ENCODE measurements around the gene BTBD9. TPM values are rescaled to one million over a fixed set of nuclear protein-coding genes. Genes with fewer than 3 reads are reported as not detected.

BTBD9 gene
- total and polyA plus RNA-seq, 9 of the 15 experiments (the other 6 are each of a cell fraction or from before 2014, with no cell fraction given), result 0.08 to 1.6 (median 0.58) TPM

DNA sequence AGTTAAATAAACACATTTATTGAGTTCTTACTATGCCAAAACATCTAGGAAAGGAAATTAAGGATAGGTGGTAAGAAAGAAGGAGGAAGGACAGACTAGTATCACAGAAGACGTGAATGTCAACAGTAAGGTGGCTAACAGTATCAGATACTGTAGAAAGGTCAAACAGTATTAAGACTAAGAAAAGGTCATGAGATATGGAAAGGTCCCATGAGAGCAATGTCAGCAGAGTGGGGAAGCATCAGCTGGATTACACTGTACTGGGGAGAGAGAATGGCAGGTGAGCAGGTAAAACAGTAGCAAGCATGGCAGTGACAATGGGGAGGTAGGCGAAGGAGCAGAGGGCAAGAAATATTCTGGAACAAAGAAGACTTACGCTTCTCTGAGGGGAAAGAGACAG lies 45.2 kb upstream of the BTBD9 start:
- ChIA-PET CTCF (ENCODE audit: low intra/inter-chr PET ratio) (no interaction called here), POLR2A (interaction anchor here (0.8 kb wide), 1 partner anchor 737 kb away, joined by 3 read pairs; no protein-coding TSS in a partner anchor)
- peaks cover 18% of the 10 kb centered on the region for H4K20me1 ChIP-seq (replicated peaks; ENCODE audit: control insufficient read depth, insufficient read depth, low read length)
- H3K9me1 ChIP-seq (ENCODE audit: control insufficient read depth, insufficient read depth, low read length), result no peaks in the 10 kb centered on the region
- WGBS (ENCODE audit: insufficient coverage, low coverage, missing lambda C conversion rate), result 84% methylated on average over 3 of the region's 3 CpGs
- no peaks in the 10 kb centered on the region for H3K9me3 ChIP-seq (replicated peaks; ENCODE audit: control insufficient read depth, insufficient read depth, low read depth, low read length)
- H3K27me3 ChIP-seq (ENCODE audit: control insufficient read depth in 2 of 2, insufficient read depth in 2 of 2, low read length in 2 of 2), result no peaks in the 10 kb centered on the region
- no peak overlapping the region for H3K27ac ChIP-seq (ENCODE audit: extremely low read depth, low read depth, low read length)
- no peak for DNase-seq (ENCODE audit: extremely low read depth in 1 of 4, low spot score in 3 of 4)
- no peak overlapping the region for H3K9ac ChIP-seq (ENCODE audit: insufficient read depth in 1 of 2, low read depth in 2 of 2, low read length in 2 of 2)
- in situ Hi-C loops (cut with MboI), result no loop called here
- H3K36me3 ChIP-seq (ENCODE audit: control insufficient read depth, insufficient read depth, low read length), result peaks cover 64% of the 10 kb centered on the region
- TF ChIP-seq, protein P1, sequence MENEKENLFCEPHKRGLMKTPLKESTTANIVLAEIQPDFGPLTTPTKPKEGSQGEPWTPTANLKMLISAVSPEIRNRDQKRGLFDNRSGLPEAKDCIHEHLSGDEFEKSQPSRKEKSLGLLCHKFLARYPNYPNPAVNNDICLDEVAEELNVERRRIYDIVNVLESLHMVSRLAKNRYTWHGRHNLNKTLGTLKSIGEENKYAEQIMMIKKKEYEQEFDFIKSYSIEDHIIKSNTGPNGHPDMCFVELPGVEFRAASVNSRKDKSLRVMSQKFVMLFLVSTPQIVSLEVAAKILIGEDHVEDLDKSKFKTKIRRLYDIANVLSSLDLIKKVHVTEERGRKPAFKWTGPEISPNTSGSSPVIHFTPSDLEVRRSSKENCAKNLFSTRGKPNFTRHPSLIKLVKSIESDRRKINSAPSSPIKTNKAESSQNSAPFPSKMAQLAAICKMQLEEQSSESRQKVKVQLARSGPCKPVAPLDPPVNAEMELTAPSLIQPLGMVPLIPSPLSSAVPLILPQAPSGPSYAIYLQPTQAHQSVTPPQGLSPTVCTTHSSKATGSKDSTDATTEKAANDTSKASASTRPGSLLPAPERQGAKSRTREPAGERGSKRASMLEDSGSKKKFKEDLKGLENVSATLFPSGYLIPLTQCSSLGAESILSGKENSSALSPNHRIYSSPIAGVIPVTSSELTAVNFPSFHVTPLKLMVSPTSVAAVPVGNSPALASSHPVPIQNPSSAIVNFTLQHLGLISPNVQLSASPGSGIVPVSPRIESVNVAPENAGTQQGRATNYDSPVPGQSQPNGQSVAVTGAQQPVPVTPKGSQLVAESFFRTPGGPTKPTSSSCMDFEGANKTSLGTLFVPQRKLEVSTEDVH (IDR thresholded peaks at IDR 0.05; ENCODE audit: low read depth, partially characterized antibody), result no peak
- TF ChIP-seq, protein P2, sequence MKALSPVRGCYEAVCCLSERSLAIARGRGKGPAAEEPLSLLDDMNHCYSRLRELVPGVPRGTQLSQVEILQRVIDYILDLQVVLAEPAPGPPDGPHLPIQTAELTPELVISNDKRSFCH (CRISPR knock-in tag; IDR thresholded peaks at IDR 0.05), result no peak
- TF ChIP-seq, protein P2 (tag; IDR thresholded peaks at IDR 0.05), result peak; percentile 81; the same call in 1 of the 2 replicates
- TF ChIP-seq NCOR1 (IDR thresholded peaks at IDR 0.05) (no peak), ZNF143 (CRISPR knock-in tag; IDR thresholded peaks at IDR 0.05) (no peak)
- intact Hi-C loops (cut with micrococcal nuclease), result no loop called here
- H3K4me2 ChIP-seq (ENCODE audit: insufficient read depth, low read length), result no peak overlapping the region
- no peak for ATAC-seq
- no peaks in the 10 kb centered on the region for H3K4me1 ChIP-seq (replicated peaks in 1 of 2; ENCODE audit: control insufficient read depth in 2 of 2, insufficient read depth in 2 of 2, low read length in 2 of 2)
- FAIRE-seq, result no peak
- H3K4me3 ChIP-seq, result no peak overlapping the region
- H2AFZ ChIP-seq (ENCODE audit: low read depth, low read length), result no peak overlapping the region
- H3K79me2 ChIP-seq (ENCODE audit: control insufficient read depth, insufficient read depth, low read length), result peaks cover 52% of the 10 kb centered on the region
- BruUV-seq (replicated peaks), result no TSS peak
